K562 (cell line): ENCODE data around the gene DNAJB6. TPM values are rescaled to one million over a fixed set of nuclear protein-coding genes. Genes with fewer than 3 reads are reported as not detected.

Source experiments
- ATAC-seq: fragments of 200-7000 bp; cut with Tn5 transposase; 3 replicates; pipeline ENCODE4 v1.9.1; 2020; ENCODE audit warnings: moderate library complexity
- BruUV-seq: library from RNA; stranded (reverse); fragments of 400-500 nt; replicated peaks from 2 replicates; lab custom pipeline; 2021; lab: Mats Ljungman, UMichigan
- CTCF ChIA-PET: fragments of 300-600 bp; formaldehyde crosslinking; extraction: SDS; loops from one replicate; lab custom pipeline; 2021; ENCODE audit warnings: low intra/inter-chr PET ratio; lab: Yijun Ruan, JAX
- POLR2A ChIA-PET: fragments of 300-600, 350-650 bp; sonication (Branson Sonifier 250); formaldehyde crosslinking; extraction: SDS; loops from one replicate; lab custom pipeline; 2021; ENCODE audit warnings: antibody characterized with exemption, inconsistent platforms; lab: Yijun Ruan, JAX
- DNase-seq, 4 experiments: peaks; one replicate each; pipeline versions ENCODE4 v3.0.0 to v3.0.0-alpha.2; 2011 to 2018; ENCODE audit warnings: low spot score in 3 of 4, mixed read lengths in 3 of 4; ENCODE audit errors: extremely low read depth in 1 of 4
- FAIRE-seq: peaks from 2 replicates; lab custom pipeline; 2011; peaks lifted over from hg19 to GRCh38; lab: Jason Lieb, UNC
- H2AFZ ChIP-seq: 2 replicates; pipeline ENCODE4 v1.6.0; 2011; ENCODE audit warnings: low read depth, low read length, control low read depth, inconsistent platforms
- H3K27ac ChIP-seq: fragments of 200-600 bp; 3 replicates; pipeline ENCODE4 v1.8.0; 2011; ENCODE audit warnings: low read depth, mild to moderate bottlenecking, control low read depth, inconsistent platforms, low read length, moderate library complexity, mixed read lengths; ENCODE audit errors: extremely low read depth
- H3K27me3 ChIP-seq, 2 experiments: fragments of 300-600 bp in 1 of 2; 2 replicates in 1 of 2; 3 replicates in 1 of 2; pipeline versions ENCODE4 v1.6.0 to v1.8.0; 2011; ENCODE audit warnings: inconsistent platforms in 2 of 2, low read length in 2 of 2, mild to moderate bottlenecking in 1 of 2, mixed read lengths in 1 of 2, moderate library complexity in 1 of 2; ENCODE audit not compliant: control insufficient read depth in 2 of 2, insufficient read depth in 2 of 2
- H3K36me3 ChIP-seq: fragments of 300-600 bp; 3 replicates; pipeline ENCODE4 v1.8.0; 2011; ENCODE audit warnings: mild to moderate bottlenecking, low read length, inconsistent platforms; ENCODE audit not compliant: control insufficient read depth, insufficient read depth
- H3K4me1 ChIP-seq, 2 experiments: fragments of 200-600 bp in 1 of 2; replicated peaks in 1 of 2; 2 replicates in 1 of 2; 3 replicates in 1 of 2; pipeline versions ENCODE4 v1.5.1 to v1.8.0; 2011; ENCODE audit warnings: inconsistent platforms in 2 of 2, low read length in 2 of 2, mild to moderate bottlenecking in 1 of 2, mixed read lengths in 1 of 2, moderate library complexity in 1 of 2; ENCODE audit not compliant: control insufficient read depth in 2 of 2, insufficient read depth in 2 of 2
- H3K4me2 ChIP-seq: 2 replicates; pipeline ENCODE4 v1.6.1; 2011; ENCODE audit warnings: low read length, control low read depth, inconsistent platforms, mixed read lengths; ENCODE audit not compliant: insufficient read depth
- H3K4me3 ChIP-seq: fragments of 200-600 bp; sonication (generic), shearing (Covaris generic); 2 replicates; pipeline ENCODE4 v1.5.1; 2016; ENCODE audit warnings: control low read depth, inconsistent platforms
- H3K79me2 ChIP-seq: fragments of 200-600 bp; 3 replicates; pipeline ENCODE4 v1.8.0; 2011; ENCODE audit warnings: low read length, inconsistent platforms; ENCODE audit not compliant: control insufficient read depth, insufficient read depth
- H3K9ac ChIP-seq, 2 experiments: 2 replicates each; pipeline versions ENCODE4 v1.6.0 to v1.6.1; 2011; ENCODE audit warnings: low read depth in 2 of 2, low read length in 2 of 2, control low read depth in 1 of 2, inconsistent platforms in 1 of 2, mild to moderate bottlenecking in 1 of 2, mixed read lengths in 1 of 2; ENCODE audit not compliant: insufficient read depth in 1 of 2
- H3K9me1 ChIP-seq: one replicate; pipeline ENCODE4 v1.6.0; 2011; ENCODE audit warnings: inconsistent platforms, mild to moderate bottlenecking, low read length, moderate library complexity; ENCODE audit not compliant: control insufficient read depth, insufficient read depth
- H3K9me3 ChIP-seq: replicated peaks from 2 replicates; pipeline ENCODE4 v1.5.1; 2011; ENCODE audit warnings: low read depth, low read length, inconsistent platforms; ENCODE audit not compliant: control insufficient read depth, insufficient read depth
- H4K20me1 ChIP-seq: replicated peaks from 2 replicates; pipeline ENCODE4 v1.6.1; 2011; ENCODE audit warnings: low read length, inconsistent platforms, mixed read lengths; ENCODE audit not compliant: control insufficient read depth, insufficient read depth
- CHD4 ChIP-seq: fragments of 200-600 bp; sonication (generic); IDR thresholded peaks from 3 replicates; pipeline ENCODE4 v1.6.1; 2012; ENCODE audit warnings: low read depth, mild to moderate bottlenecking, mixed read lengths, low read length, inconsistent platforms; ENCODE audit not compliant: insufficient read depth, insufficient replicate concordance, poor library complexity, severe bottlenecking
- ETS1 ChIP-seq: conservative IDR thresholded peaks from 2 replicates; pipeline ENCODE4 v1.6.1; 2011; ENCODE audit warnings: low read depth, mild to moderate bottlenecking, low read length; ENCODE audit not compliant: control insufficient read depth
- GMEB1 ChIP-seq: fragments of 250-450 bp; sonication (Bioruptor Pico); IDR thresholded peaks from 2 replicates; pipeline ENCODE4 v1.4.0; 2020; ENCODE audit warnings: mild to moderate bottlenecking
- HINFP ChIP-seq: fragments of 450-650 bp; conservative IDR thresholded peaks from 2 replicates; pipeline ENCODE4 v1.6.1; 2016; ENCODE audit warnings: missing genetic modification characterization, low read depth, mild to moderate bottlenecking, control low read depth, missing compliant biosample characterization
- HIVEP1 ChIP-seq: fragments of 250-450 bp; sonication (Bioruptor Pico); IDR thresholded peaks from 2 replicates; pipeline ENCODE4 v1.4.0; 2020; ENCODE audit warnings: mild to moderate bottlenecking
- MCM3 ChIP-seq: fragments of 450-650 bp; IDR thresholded peaks from 2 replicates; pipeline ENCODE4 v1.6.1; 2016
- MCM7 ChIP-seq, 2 experiments: fragments of 450-650 bp; IDR thresholded peaks; 2 replicates each; pipeline ENCODE4 v1.6.1; 2016 to 2018
- NFE2 ChIP-seq: IDR thresholded peaks from 2 replicates; pipeline ENCODE4 v1.6.1; 2014; ENCODE audit warnings: antibody characterized with exemption, low read depth
- NKRF ChIP-seq: fragments of 450-650 bp; IDR thresholded peaks from 2 replicates; pipeline ENCODE4 v1.6.1; 2016; ENCODE audit warnings: borderline replicate concordance
- SPI1 ChIP-seq: IDR thresholded peaks from 2 replicates; pipeline ENCODE4 v1.6.1; 2011; ENCODE audit warnings: low read depth, low read length, control low read depth, borderline replicate concordance
- SRSF7 ChIP-seq: fragments of 200-400 bp; formaldehyde crosslinking; optimal IDR thresholded peaks from 2 replicates; pipeline ENCODE3; 2017; ENCODE audit warnings: mild to moderate bottlenecking, low read depth, low read length
- TCFL5 ChIP-seq: fragments of 250-450 bp; sonication (Bioruptor Pico); conservative IDR thresholded peaks from 2 replicates; pipeline ENCODE4 v1.6.1; 2021; ENCODE audit warnings: mild to moderate bottlenecking, moderate library complexity, matching md5 sums
- TOE1 ChIP-seq, 2 experiments: fragments of 450-650 bp in 1 of 2; sonication (generic) in 1 of 2; formaldehyde crosslinking in 1 of 2; IDR thresholded peaks; 2 replicates each; pipeline versions ENCODE4 v1.7.1 to v1.8.0; 2016 to 2022; ENCODE audit warnings: borderline replicate concordance in 2 of 2, mild to moderate bottlenecking in 2 of 2, antibody characterized with exemption in 1 of 2, inconsistent platforms in 1 of 2, low read depth in 1 of 2, missing genetic modification reagents in 1 of 2, moderate library complexity in 1 of 2
- ZNF143 ChIP-seq: sonication (generic); formaldehyde crosslinking; IDR thresholded peaks from 2 replicates; pipeline ENCODE4 v1.9.0; 2022; ENCODE audit warnings: mild to moderate bottlenecking, missing genetic modification reagents
- ZNF79 ChIP-seq: fragments of 250-450 bp; sonication (Bioruptor Pico); IDR thresholded peaks from 2 replicates; pipeline ENCODE4 v1.4.0; 2020; ENCODE audit warnings: low read depth, mild to moderate bottlenecking, moderate library complexity
- WGBS: fragments of 100-300 bp; shearing (Covaris generic); methylation state at CpG from one replicate; pipeline ENCODE4 v1.1.6; 2016; ENCODE audit warnings: low coverage, mixed read lengths; ENCODE audit not compliant: insufficient coverage; ENCODE audit errors: missing lambda C conversion rate; 5-methylcytosine and 5-hydroxymethylcytosine counted together
- in situ Hi-C: fragments of 300-500 bp; cut with MboI; formaldehyde crosslinking; loops from 4 replicates; pipeline ENCODE4 v1.15.0; 2018; ENCODE audit warnings: inconsistent platforms, mixed read lengths
- intact Hi-C: fragments of 100-400 bp; cut with micrococcal nuclease; formaldehyde crosslinking; loops from 2 replicates; pipeline ENCODE4 v1.14.2; 2022
- polyA plus RNA-seq, 8 experiments: library from polyadenylated mRNA; depleted of rRNA in 4 of 8; stranded (reverse) in 5 of 8; unstranded in 3 of 8; fragments of >200 nt; fragmentation: Nextera tagmentation in 2 of 8; fragmentation: Illumina TruSeq in 1 of 8; extraction: Ambion mirVana in 2 of 8; extraction: Trizol in 1 of 8; gene quantifications; 2 replicates each; pipeline versions ENCODE4 v1.2.1 to v1.2.3, GENCODE V29; 2011 to 2014; ENCODE audit warnings: inconsistent platforms in 1 of 8, missing spikeins in 1 of 8
- total RNA-seq, 7 experiments: library from RNA; depleted of rRNA in 6 of 7; stranded (reverse); fragments of >200 nt in 6 of 7; fragmentation: Illumina TruSeq in 2 of 7; extraction: Trizol in 2 of 7; gene quantifications; 2 replicates each; pipeline versions ENCODE4 v1.2.1 to v1.2.3, GENCODE V29; 2011 to 2021; ENCODE audit warnings: low replicate concordance in 1 of 7

DNAJB6 gene
- total and polyA plus RNA-seq, 9 of the 15 experiments (the other 6 are each of a cell fraction or from before 2014, with no cell fraction given): 84.5 to 158 (median 135) TPM

GRCh38 chr7:157352516-157352915, 15.7 kb downstream of the DNAJB6 start:
- FAIRE-seq (no peak), ATAC-seq (peak; percentile 12), DNase-seq (peak in 2 of 4 experiments; percentile 32 to 36)
- BruUV-seq: no TSS peak
- Histone ChIP-seq H3K9me1 (peaks cover 31% of the 10 kb centered on the region), H3K27ac (no peak overlapping the region), H3K9me3 (no peaks in the 10 kb centered on the region), H3K36me3 (peaks cover 31% of the 10 kb centered on the region), H2AFZ (no peak overlapping the region), H3K4me3 (no peak overlapping the region), H3K9ac (0 out of 4 replicates have a peak overlapping the region, but pooled peaks of 1 of the 2 experiments have one; percentile 11), H3K27me3 (no peaks in the 10 kb centered on the region), H3K79me2 (peaks cover 100% of the 10 kb centered on the region), H3K4me2 (peak overlapping the region; percentile 24; the same call in 1 of the 2 replicates), H4K20me1 (peaks cover 87% of the 10 kb centered on the region), H3K4me1 (peaks cover 9 to 37% of the 10 kb centered on the region in 2 experiments)
- WGBS: 74% methylated on average over 6 of the region's 6 CpGs
- in situ Hi-C loops (no loop called here), intact Hi-C loops (no loop called here)
- CTCF ChIA-PET: no interaction called here
- POLR2A ChIA-PET: interaction anchor here (0.8 to 3.7 kb wide), 5 partner anchors 9 to 359 kb away, joined by 3 to 39 read pairs (median 3); no protein-coding TSS in a partner anchor
- no peak for TF ChIP-seq CHD4
- TF ChIP-seq NKRF: no peak
- no peak for TF ChIP-seq HINFP (tag)
- TF ChIP-seq SPI1: peak; percentile 92
- TF ChIP-seq TCFL5 (CRISPR knock-in tag): no peak
- TF ChIP-seq HIVEP1 (CRISPR knock-in tag): no peak
- TF ChIP-seq GMEB1 (CRISPR knock-in tag): no peak
- no peak for TF ChIP-seq ZNF79 (CRISPR knock-in tag)
- TF ChIP-seq ETS1: no peak
- TF ChIP-seq SRSF7: no peak
- 0 out of 2 replicates have a peak, but pooled peaks have one; percentile 27 for TF ChIP-seq NFE2
- TF ChIP-seq MCM3: no peak
- TF ChIP-seq ZNF143 (CRISPR knock-in tag): no peak
- no peak for TF ChIP-seq MCM7 (IDR thresholded peaks at IDR 0.05)
- TF ChIP-seq TOE1 (IDR thresholded peaks at IDR 0.05; ENCODE audit: borderline replicate concordance): no peak
- TF ChIP-seq TOE1 (CRISPR knock-in tag; IDR thresholded peaks at IDR 0.05; ENCODE audit: borderline replicate concordance, low read depth): 0 out of 2 replicates have a peak, but pooled peaks have one; percentile 42
